Sigmoid colon (tissue), 7 donors: ENCODE results near the gene MRTFA. TPM values are rescaled to one million over a fixed set of nuclear protein-coding genes. Genes with fewer than 3 reads are reported as not detected.
A peak's percentile ranks its signal among the peaks of the same experiment; 100 is the strongest.
"Not testable (repeated sequence)": the region's sequence is repeated elsewhere in the genome, so short reads cannot be mapped to it uniquely, and the experiment has no call there.

Experiments
- DNase-seq: peaks from one replicate; pipeline ENCODE4 v3.0.0-alpha.2; 2019
- H3K27ac ChIP-seq, 4 donors: fragments of 200-600 bp; sonication (generic); one replicate each; pipeline ENCODE4 v1.5.1; 2016 to 2019; ENCODE audit warnings: mild to moderate bottlenecking in 1 of 4
- H3K27me3 ChIP-seq, 3 donors: fragments of 200-600 bp; sonication (generic); one replicate each; pipeline ENCODE4 v1.5.1; 2019; ENCODE audit warnings: mild to moderate bottlenecking in 1 of 3
- H3K36me3 ChIP-seq, 4 donors: fragments of 200-600 bp; sonication (generic); one replicate each; pipeline ENCODE4 v1.5.1; 2016 to 2019
- H3K4me1 ChIP-seq, 4 donors: fragments of 200-600 bp; sonication (generic); one replicate each; pipeline ENCODE4 v1.5.1; 2017 to 2019
- H3K4me3 ChIP-seq, 4 donors: fragments of 200-600 bp; sonication (generic); one replicate each; pipeline ENCODE4 v1.5.1; 2017 to 2019; ENCODE audit warnings: mild to moderate bottlenecking in 2 of 4, moderate library complexity in 1 of 4
- H3K9me3 ChIP-seq, 4 donors: fragments of 200-600 bp in 3 of 4; sonication (generic) in 3 of 4; one replicate each; pipeline versions ENCODE4 v1.5.1 to v1.6.1; 2013 to 2019
- CTCF ChIP-seq, 4 experiments: fragments of 450-650 bp in 3 of 4; fragments of 200-600 bp in 1 of 4; IDR thresholded peaks; one replicate each; pipeline ENCODE4 v1.5.1; 2016 to 2019; ENCODE audit warnings: antibody characterized with exemption in 4 of 4, mild to moderate bottlenecking in 3 of 4, moderate library complexity in 2 of 4
- EP300 ChIP-seq, 4 donors: sonication (generic); formaldehyde crosslinking; IDR thresholded peaks; one replicate each; pipeline ENCODE4 v1.6.1; 2017; ENCODE audit warnings: antibody characterized with exemption in 4 of 4
- POLR2A ChIP-seq, 2 donors: fragments of 450-650 bp; IDR thresholded peaks; one replicate each; pipeline ENCODE4 v1.6.1; 2016; ENCODE audit warnings: antibody characterized with exemption in 2 of 2, mild to moderate bottlenecking in 2 of 2, moderate library complexity in 2 of 2
- POLR2AphosphoS5 ChIP-seq, 4 donors: sonication (generic); formaldehyde crosslinking; IDR thresholded peaks; one replicate each; pipeline ENCODE4 v1.6.1; 2017; ENCODE audit warnings: antibody characterized with exemption in 4 of 4
- WGBS, 2 donors: extraction: QIAGEN DNeasy Blood & Tissue Kit; methylation state at CpG; one replicate each; pipeline ENCODE4 v1.1.7; 2013; 5-methylcytosine and 5-hydroxymethylcytosine counted together
- intact Hi-C: fragments of 100-400 bp; cut with DNase I; formaldehyde crosslinking; loops from one replicate; pipeline ENCODE4 v1.15.1; 2023
- polyA plus RNA-seq, 3 donors: library from polyadenylated mRNA; stranded (reverse); fragments of 200-250 nt; gene quantifications; one replicate each; pipeline ENCODE4 v1.2.3, GENCODE V29; 2013
- total RNA-seq, 4 donors: library from RNA; depleted of rRNA; stranded (reverse); fragments of >200 nt; gene quantifications; one replicate each; pipeline ENCODE4 v1.1.0, GENCODE V29; 2016
- donor health status: healthy with polysubstance abuse.
- donor health status: Bipolar disorder and iron deficiency.
- donor health status: healthy.

Gene MRTFA
- total and polyA plus RNA-seq, 7 donors = 10.8 to 104 (median 29.2) TPM

GRCh38 chr22:40599731-40600130 is 36.8 kb downstream of the MRTFA start:
- no peak for DNase-seq
- no peak for TF ChIP-seq POLR2AphosphoS5 (IDR thresholded peaks at IDR 0.05)
- TF ChIP-seq EP300 (IDR thresholded peaks at IDR 0.05) = no peak
- TF ChIP-seq CTCF (IDR thresholded peaks at IDR 0.05) = no peak
- TF ChIP-seq POLR2A (IDR thresholded peaks at IDR 0.05) = no peak
- 98% methylated on average over 6 of the region's 6 CpGs for WGBS, 2 donors
- Histone ChIP-seq H3K27me3 (no peaks in the 10 kb centered on the region), H3K36me3 (no peaks in the 10 kb centered on the region), H3K4me3 (no peak overlapping the region), H3K9me3 (no peaks in the 10 kb centered on the region), H3K27ac (no peak overlapping the region), H3K4me1 (peaks cover 0 to 78% (median 61%) of the 10 kb centered on the region in 4 donors)
- intact Hi-C loops = no loop called here

- H3K27me3 ChIP-seq, DNase-seq, H3K9me3 ChIP-seq, intact Hi-C loops, H3K36me3 ChIP-seq, H3K27ac ChIP-seq, H3K4me3 ChIP-seq: not testable (repeated sequence)
- 45 to 88% methylated on average over 10 of the region's 10 CpGs for WGBS, 2 donors
- H3K4me1 ChIP-seq = peaks cover 0 to 87% (median 67%) of the 10 kb centered on the region in 4 donors
These were observed 37.8 kb downstream of the MRTFA start for GRCh38 chr22:40598712-40599111.

GRCh38 chr22:40597526-40598430 is 38.7 kb downstream of the MRTFA start:
- Histone ChIP-seq H3K36me3 (no peaks in the 10 kb centered on the region), H3K4me3 (peak overlapping the region in 2 of 4 donors; percentile 1 to 18), H3K27ac (peak overlapping the region in 3 of 4 donors; percentile 47 to 66 (median 65)), H3K4me1 (peaks cover 0 to 87% (median 62%) of the 10 kb centered on the region in 4 donors), H3K27me3 (no peaks in the 10 kb centered on the region), H3K9me3 (no peaks in the 10 kb centered on the region)
- WGBS, 2 donors = 79 to 85% methylated on average over 7 of the region's 7 CpGs
- TF ChIP-seq POLR2A (IDR thresholded peaks at IDR 0.05) (no peak), EP300 (IDR thresholded peaks at IDR 0.05) (no peak), CTCF (IDR thresholded peaks at IDR 0.05) (no peak), POLR2AphosphoS5 (IDR thresholded peaks at IDR 0.05) (no peak)
- no peak for DNase-seq
- intact Hi-C loops = no loop called here

- intact Hi-C loops = no loop called here
- peaks cover 0 to 71% (median 50%) of the 10 kb centered on the region in 4 donors for H3K4me1 ChIP-seq
- no peaks in the 10 kb centered on the region for H3K36me3 ChIP-seq
- WGBS, 2 donors = 93 to 94% methylated on average over 2 of the region's 2 CpGs
- H3K27ac ChIP-seq = peak overlapping the region in 2 of 4 donors; percentile 4 to 36
- no peaks in the 10 kb centered on the region for H3K27me3 ChIP-seq
- no peak for TF ChIP-seq POLR2A (IDR thresholded peaks at IDR 0.05)
- no peak for TF ChIP-seq CTCF (IDR thresholded peaks at IDR 0.05)
- TF ChIP-seq POLR2AphosphoS5 (IDR thresholded peaks at IDR 0.05) = no peak
- TF ChIP-seq EP300 (IDR thresholded peaks at IDR 0.05) = no peak
- H3K4me3 ChIP-seq = no peak overlapping the region
- no peaks in the 10 kb centered on the region for H3K9me3 ChIP-seq
- DNase-seq = no peak
These were observed 40.9 kb downstream of the MRTFA start for GRCh38 chr22:40595497-40596234.

- TF ChIP-seq CTCF (IDR thresholded peaks at IDR 0.05) = no peak
- no peak for TF ChIP-seq EP300 (IDR thresholded peaks at IDR 0.05)
- no peak for TF ChIP-seq POLR2AphosphoS5 (IDR thresholded peaks at IDR 0.05)
- TF ChIP-seq POLR2A (IDR thresholded peaks at IDR 0.05) = no peak
- Histone ChIP-seq H3K27me3 (no peaks in the 10 kb centered on the region), H3K9me3 (no peaks in the 10 kb centered on the region), H3K36me3 (no peaks in the 10 kb centered on the region), H3K27ac (no peak overlapping the region), H3K4me3 (no peak overlapping the region), H3K4me1 (peaks cover 0 to 66% (median 47%) of the 10 kb centered on the region in 4 donors)
- intact Hi-C loops = no loop called here
- 93 to 96% methylated on average over 8 of the region's 8 CpGs for WGBS, 2 donors
- no peak for DNase-seq
These were observed 41.6 kb downstream of the MRTFA start for GRCh38 chr22:40594924-40595323.
